Fibroblast of mammary gland (primary cell): ENCODE data around the gene MAB21L4.

ENCODE experiments used
- DNase-seq: peaks from one replicate; pipeline ENCODE4 v3.0.0-alpha.2; 2010; ENCODE audit warnings: low read depth
- H3K4me3 ChIP-seq: 2 replicates; pipeline ENCODE4 v1.5.1; 2011; ENCODE audit warnings: low read depth, mild to moderate bottlenecking, low read length, moderate library complexity; ENCODE audit not compliant: control insufficient read depth
- TF ChIP-seq, protein P1 (sequence below): conservative IDR thresholded peaks from 2 replicates; pipeline ENCODE4 v1.5.1; 2011; ENCODE audit warnings: low read depth, low read length, inconsistent platforms; ENCODE audit not compliant: control insufficient read depth, insufficient read depth

Gene MAB21L4

DNA sequence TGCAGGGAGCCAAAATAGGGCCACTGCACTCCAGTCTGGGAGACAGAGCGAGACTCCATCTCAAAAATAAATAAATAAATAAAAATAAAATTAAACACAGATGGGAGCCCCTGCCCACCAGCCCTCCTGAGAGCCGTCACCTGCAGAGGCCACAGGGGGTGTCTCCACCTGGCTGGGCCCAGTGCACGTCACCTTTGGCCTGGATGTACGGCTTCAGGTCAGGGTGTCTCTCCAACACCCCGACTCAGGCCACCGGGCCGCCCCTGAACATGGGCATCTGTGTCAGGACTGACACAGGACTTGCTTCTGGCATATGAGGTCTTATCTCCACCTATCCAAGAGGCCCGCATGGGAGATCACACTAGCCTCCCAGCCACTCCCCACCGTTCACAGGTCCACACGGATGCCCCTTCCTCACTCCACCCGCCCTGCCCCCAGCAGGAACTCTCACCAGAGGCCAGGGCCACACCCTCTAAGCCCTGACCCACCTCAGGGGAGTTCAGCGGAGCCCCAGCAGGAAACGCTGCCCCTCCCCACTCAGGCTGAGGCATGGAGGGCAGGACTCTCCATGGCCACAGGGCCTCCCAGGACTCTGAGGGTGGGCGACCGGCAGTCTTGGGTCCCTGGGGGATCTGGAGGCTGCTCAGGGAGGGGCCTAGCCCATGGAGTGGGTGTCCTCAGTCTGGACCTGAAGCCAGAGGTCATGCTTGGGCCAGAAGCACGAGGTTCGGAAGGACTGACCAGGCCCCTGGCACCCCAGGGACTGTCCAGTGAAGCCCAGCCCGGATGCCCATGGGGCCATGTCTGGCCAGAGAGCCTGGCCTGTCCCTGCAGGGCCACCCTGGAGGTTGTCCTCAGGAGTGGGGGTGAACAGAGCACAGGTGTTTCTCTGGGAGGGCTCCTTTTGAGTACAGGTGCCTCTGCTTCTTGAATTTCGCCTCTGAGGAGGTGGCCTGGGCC is 8.5 kb upstream of the MAB21L4 start:
- TF ChIP-seq, protein P1, sequence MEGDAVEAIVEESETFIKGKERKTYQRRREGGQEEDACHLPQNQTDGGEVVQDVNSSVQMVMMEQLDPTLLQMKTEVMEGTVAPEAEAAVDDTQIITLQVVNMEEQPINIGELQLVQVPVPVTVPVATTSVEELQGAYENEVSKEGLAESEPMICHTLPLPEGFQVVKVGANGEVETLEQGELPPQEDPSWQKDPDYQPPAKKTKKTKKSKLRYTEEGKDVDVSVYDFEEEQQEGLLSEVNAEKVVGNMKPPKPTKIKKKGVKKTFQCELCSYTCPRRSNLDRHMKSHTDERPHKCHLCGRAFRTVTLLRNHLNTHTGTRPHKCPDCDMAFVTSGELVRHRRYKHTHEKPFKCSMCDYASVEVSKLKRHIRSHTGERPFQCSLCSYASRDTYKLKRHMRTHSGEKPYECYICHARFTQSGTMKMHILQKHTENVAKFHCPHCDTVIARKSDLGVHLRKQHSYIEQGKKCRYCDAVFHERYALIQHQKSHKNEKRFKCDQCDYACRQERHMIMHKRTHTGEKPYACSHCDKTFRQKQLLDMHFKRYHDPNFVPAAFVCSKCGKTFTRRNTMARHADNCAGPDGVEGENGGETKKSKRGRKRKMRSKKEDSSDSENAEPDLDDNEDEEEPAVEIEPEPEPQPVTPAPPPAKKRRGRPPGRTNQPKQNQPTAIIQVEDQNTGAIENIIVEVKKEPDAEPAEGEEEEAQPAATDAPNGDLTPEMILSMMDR, result no peak

DNA sequence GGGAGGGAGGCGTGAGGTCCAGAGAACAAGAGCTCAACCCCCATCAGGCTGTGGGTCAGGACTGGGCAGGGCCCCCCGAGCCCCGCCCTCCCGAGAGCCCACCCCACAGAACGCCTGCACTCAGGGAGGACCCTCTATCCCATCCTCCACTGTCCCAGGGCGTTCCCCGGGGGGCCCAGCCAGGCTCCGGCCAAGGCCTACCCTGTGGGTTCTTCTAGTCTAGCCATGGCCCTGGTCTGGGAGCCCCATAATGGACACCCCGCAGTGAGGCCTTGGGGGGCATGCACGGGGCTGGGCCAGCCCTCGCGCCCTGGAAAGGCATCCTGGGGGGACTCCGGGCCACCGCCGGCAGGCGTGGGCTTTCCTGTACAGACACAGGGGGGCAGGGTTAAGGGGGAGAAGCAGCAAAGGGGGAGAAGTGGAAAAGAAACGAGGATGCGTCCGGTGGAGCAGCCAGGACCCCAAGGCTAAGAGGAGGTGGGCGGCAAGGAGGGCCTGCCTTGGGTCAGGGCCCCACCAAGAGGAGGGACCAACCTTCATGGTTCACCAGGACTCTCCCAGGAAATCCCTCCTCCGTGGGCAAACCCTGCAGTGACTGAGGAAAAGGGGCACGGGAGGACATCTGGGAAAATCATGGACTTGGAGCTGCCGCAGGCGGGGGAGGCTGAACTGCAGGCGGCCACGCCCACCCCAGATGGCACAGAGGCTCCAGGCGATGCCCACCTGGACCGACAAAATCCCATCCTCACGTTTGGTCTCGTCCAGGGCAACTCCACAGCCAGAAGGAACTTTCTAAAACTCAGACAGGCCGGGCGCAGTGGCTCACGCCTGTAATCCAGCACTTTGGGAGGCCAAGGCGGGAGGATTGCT is 7.5 kb upstream of the MAB21L4 start:
- no peak for DNase-seq
- no peak overlapping the region for H3K4me3 ChIP-seq
- TF ChIP-seq, protein P1, result no peak

More for the DNA sequence above, 8.5 kb upstream of the MAB21L4 start:
- no peak for DNase-seq
- no peak overlapping the region for H3K4me3 ChIP-seq

DNA sequence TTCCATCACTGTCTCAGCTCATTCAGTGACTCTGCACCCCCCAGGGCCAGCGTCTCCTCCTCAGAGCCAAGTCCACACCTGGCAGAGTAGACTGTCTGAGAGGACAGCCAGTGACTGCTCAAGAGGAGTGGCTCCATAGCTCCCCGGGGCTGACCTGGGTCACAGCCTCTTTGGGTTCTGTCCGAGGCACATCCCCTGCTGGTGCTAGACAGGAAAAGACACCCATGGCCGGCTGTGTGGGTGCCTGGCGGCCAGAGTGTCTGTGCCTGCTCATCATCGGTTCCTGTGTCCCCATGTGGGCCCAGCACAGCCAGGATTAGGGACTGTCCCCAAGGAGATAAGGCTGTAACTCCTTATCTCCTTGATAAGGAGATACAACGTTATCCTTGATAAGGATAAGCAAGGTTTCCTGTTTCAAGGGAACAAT is 6.7 kb upstream of the MAB21L4 start:
- no peak for DNase-seq
- H3K4me3 ChIP-seq, result no peak overlapping the region
- TF ChIP-seq, protein P1, result no peak

DNA sequence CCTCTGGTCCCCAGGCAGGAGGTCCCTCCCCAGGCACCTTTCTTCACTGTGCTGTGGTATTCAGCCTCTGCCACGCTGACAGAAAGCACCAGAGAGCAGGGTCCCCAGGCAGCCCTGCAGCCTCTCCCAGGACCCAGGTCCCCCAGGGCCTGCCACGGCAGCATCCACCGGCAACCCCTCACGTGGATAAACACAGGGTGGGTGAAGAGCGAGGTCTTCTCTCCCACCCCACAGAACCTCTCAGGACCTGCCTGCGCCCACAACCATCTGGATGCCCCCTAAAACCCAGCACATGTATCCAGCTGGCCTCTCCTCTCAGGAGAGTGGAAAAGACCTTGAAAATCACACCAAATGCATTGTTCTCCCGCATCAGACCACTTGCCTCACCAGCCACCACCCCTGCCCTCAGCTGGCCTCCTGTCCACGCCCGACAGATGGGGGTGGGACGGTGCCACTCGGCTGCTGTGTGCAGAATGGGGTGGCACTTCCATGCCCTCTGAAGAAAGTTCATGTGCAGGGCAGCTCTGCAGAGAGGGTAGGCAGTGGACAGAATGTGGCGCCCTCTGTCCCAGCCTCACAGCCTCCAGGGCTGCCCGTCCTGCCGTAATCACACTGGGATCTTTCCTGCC is 6.1 kb upstream of the MAB21L4 start:
- DNase-seq, result no peak
- TF ChIP-seq, protein P1, result no peak

DNA sequence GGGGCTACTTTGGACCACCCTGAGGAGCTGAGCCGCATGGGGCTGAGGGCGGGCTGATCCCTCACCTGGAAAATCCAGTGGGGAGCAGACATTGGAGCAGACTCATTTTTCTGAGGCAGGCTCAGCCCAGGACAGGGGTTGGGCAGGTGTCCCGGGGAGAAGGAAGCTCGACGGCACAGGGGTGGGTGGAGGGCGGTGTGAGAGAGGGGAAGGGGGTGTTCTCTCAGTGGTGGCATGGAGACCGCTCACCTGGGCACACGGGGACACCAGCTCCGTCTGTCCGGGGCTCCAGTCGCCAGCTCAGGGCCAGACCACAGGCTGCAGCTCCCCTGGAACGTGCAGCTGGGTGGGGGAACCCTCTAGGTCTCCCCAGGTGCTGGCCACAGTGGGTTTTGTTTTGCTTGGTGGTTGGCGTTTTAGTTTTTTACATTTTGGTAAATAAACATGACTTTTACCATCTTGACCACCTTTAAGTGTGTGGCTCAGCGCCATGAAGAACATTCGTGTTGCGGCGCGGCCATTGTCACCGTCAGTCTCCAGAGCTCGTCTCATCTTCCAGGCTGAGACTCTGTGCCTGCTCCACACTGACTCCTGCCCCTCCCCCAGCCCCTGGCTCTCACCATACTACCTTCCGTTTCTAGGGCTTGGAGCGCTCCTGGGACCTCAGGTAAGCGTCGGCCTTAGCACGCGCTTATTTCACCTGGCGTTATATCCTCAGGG is 4.3 kb upstream of the MAB21L4 start:
- no peak overlapping the region for H3K4me3 ChIP-seq
- TF ChIP-seq, protein P1, result no peak
- no peak for DNase-seq

More for the DNA sequence above, 6.1 kb upstream of the MAB21L4 start:
- no peak overlapping the region for H3K4me3 ChIP-seq

DNA sequence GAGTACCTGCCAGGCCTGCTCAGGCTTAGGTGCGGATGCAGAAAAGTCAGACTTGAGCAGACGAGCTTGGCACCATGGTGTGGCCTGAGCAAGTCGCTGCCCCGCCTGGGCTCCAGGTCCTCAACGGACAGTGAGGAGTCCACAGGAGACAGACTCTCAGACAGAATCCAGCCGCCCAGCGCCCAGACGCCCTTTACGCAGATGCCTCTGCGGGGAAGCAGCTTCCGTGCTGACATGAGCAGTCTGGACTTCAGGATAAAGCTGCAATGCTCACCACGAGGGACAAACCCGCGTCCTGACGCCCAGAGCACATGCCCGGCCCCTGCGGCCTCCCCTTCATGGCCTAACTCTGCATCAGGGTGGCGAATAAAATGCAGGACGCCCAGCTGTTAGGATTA is 3.5 kb upstream of the MAB21L4 start:
- H3K4me3 ChIP-seq, result no peak overlapping the region
- TF ChIP-seq, protein P1, result no peak

More for the DNA sequence above, 3.5 kb upstream of the MAB21L4 start:
- no peak for DNase-seq
